Measurements from ENCODE around the gene TCEANC.
"Not testable (repeated sequence)": the region's sequence is repeated elsewhere in the genome, so short reads cannot be mapped to it uniquely, and the experiment has no call there.

Gene TCEANC, protein sequence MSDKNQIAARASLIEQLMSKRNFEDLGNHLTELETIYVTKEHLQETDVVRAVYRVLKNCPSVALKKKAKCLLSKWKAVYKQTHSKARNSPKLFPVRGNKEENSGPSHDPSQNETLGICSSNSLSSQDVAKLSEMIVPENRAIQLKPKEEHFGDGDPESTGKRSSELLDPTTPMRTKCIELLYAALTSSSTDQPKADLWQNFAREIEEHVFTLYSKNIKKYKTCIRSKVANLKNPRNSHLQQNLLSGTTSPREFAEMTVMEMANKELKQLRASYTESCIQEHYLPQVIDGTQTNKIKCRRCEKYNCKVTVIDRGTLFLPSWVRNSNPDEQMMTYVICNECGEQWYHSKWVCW

DNA sequence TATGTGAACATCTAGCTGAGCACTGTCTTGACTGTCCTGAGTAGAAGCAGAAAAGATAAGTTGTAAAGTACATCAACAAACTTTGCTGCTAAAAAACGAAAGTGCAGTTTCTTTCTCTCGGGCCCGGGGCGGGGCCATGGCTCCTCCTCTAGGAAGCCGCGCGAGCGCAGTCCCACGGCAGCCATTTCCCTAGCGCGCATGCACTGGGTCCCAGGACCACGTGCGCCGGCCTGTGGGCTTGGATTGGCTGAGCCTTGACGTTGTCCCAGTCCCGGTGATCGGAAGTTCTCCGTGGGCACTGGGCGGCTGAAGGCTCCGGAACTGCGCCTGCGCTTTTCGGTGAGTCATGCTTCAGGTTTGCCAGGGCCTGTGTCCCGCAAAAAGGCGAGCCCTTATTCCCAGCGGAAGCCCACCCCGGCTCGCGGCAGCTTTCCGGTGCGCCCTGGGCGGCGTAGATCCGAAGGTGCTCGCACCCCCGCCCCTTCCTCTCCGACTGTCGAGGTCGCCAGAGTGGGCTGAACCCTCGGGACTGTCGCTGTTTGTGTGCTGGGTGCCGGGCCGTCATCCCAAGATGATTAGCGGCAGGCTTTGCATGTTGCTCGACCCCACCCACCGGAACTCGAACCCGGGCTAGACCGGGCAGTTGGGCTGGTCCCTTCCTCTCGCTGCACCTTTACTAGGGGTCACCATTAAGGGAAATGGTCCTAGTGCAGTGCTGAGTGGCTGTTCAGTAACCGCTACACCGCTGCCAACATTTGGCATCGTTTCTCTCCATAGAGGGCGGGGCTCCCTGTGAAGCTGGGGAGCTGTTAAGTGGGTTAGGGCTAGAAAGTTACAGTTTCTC is at the start of gene TCEANC:
Gene TCEANC (plus strand): TSS at position 292 of the 844 bp plus-strand sequence. CDS start 9,368 bp downstream, outside the sequence.
- DNase-seq = peak; percentile 94

DNA sequence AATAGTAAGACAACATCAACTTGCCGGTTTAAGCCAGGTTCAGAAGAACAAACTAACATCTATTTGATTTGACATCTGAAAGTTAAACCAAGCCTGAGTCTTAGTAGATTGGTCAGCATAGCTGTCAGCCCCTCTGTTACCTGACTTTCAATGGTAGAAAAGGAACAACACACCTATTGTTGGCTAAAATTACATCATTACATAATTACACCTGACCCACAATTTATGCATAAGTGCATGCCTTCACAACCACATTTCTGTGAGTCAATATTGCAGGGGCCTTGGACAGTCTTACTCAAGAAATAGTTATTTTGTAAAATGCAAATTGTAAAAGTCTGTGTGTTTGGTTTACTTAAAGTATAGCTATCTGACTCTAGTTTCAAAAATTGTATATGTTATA is 47.3 kb upstream of the TCEANC start:
- DNase-seq = no peak

DNA sequence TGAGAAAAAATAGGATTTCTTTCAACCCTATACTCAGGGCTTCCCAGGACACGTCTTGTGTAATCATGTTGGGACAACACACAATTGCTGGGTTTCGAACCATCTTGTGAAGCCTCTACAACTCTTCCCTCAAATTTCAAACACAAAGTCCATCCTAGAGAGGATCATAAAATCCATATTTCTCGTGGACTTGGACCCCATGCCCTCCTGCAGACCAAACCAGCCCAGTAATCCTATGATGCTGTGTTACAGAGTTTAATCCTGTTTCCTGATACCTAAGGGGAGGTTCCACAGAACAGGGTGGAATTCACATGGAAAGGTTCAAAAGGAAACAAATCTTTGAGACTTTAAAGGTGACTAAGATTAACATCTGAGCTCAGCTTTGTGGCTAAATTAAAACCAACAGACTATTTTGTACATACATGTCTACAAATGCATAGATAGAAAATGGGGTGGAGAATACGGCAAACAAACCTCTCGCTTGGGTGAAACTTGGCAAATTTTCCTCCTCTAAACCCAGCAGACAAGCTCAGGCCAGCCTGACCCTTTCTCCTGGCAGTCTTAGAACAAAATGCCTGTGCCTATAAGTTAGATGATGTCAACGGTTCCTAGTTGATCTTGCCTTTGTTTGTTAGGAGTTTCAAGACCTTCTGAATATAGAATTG is 45.5 kb upstream of the TCEANC start:
- no peak for DNase-seq

DNA sequence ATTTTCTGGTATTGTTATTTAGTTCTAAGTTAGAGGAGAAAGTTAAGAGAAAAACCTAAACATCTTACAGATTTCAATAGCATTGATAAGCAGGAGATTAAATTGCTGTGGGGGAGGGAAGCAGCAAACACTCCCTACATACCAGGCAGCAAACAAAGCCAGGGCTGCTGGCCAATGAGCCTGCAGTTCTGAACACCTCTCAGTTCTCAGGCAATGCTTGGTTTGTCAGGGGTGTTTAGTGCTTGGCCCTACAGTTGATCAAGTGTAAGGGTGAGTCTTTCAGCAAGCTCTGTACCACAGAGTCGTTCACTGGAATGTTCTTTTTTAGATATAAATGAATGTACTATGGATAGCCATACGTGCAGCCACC is 45.0 kb upstream of the TCEANC start:
- no peak for DNase-seq

DNA sequence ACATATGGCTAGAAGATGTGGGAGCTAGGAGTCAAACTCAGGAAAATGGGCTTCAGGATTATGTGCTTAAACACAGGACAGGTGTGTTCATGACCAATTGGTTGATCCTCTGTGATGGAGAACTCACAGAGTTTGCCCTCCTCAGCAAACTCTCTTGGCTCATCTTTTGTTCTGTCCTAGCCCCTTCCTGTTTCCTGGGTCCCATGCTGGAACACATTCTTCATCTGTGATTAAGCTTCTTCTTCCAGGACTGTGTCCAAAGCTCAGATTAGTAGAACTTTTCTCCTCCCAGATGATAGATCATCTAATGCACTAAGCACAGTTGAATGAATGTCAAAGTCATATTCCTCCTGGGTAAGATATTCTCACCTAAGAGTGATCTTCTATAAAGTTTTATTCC is 38.8 kb upstream of the TCEANC start:
- no peak for DNase-seq

DNA sequence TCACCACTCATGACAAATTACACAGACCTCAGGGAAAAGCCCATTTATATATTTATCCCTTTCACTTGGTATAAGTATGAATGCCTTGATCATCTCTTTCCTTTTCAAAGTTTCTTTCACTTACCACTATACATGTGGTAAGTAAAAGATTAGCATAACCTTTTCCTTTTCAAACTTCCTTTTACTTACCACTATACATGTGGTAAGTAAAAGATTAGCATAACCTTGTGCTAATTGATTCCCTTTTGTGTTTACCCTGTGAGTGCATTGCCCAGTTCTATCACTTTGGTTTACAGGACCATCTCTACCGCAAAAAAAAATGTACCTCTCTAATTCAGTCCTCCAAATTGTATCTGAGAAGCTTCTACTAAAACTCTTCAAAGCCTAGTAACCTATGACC is 32.7 kb upstream of the TCEANC start:
- no peak for DNase-seq

DNA sequence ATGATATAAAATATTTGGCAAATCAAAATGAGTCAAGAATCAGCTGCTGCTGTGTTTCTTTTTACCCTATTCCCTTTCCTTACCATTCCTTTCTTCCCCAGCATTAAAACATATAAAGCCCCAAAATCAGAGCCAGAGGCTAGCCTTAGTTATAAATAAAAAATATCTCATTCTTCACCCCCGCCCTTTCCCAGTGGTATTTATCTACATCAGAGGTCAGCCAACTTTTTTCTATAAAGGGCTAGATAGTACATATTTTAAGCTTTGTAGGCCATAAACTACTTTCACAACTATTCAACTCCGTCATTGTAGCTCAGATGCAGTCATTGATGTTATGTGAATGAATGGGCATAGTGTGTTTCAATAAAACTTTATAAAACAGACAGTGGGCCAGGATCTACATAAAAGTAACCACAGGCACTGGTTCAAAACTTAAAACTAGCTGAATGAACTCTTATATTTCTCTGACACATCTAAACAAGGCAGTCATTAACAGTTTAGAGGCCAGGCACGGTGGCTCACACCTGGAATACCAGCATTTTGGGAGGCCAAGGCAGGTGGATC is 30.5 kb upstream of the TCEANC start:
- no peak for DNase-seq

DNA sequence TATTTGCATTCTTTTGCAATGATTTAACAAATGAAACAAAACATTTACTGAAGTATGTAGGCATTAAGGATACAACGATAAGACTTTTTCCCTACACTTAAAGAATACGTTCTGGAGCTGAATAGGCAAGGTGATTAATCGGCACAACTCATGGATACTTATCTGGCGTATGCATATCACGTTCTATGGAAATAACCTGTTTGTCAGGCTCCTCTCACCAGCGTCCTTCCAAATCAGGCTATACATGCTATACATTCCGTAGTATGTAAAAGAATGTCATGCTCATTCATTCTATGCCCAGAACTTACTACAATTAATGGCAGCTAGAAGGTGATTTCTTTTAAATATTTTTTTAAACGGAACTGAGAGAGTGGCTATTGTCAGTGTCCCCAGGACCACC is 25.6 kb upstream of the TCEANC start:
- no peak for DNase-seq

DNA sequence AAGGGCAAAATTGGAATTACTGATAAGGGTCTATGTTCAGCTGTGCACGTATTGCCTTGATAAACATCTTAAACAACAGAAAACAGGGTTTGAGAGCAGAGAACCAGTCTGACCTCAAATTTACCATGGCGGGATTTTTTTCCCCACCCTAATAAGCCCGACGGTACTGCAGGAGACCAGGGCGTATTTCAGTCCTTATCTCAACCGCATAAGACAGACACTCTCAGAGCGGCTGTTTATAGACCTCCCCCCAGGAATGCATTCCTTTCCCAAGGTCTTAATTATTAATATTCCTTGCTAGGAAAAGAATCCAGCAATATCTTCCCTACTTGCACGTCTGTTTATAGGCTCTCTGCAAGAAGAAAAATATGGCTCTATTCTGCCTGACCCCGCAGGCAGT is 15.7 kb upstream of the TCEANC start:
- not testable (repeated sequence) for DNase-seq

DNA sequence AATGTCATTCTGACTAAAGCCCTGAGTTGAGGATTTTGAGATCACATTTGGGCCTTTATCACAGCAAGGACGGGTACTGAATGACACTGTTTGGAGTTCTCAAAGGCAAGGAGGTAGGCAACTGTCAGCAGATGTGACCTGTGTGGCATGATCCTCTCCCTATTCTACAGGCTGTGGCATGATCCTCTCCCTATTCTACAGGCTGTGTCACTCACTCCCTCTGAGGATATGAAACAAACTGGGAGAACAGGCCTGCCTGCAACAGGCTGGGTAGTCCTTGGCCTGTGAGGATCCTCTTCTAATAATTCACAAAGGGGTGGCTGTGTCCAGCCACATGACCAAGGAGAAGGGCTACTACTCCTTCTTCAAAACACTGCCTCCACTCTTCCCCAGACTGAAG is 14.9 kb upstream of the TCEANC start:
- no peak for DNase-seq

DNA sequence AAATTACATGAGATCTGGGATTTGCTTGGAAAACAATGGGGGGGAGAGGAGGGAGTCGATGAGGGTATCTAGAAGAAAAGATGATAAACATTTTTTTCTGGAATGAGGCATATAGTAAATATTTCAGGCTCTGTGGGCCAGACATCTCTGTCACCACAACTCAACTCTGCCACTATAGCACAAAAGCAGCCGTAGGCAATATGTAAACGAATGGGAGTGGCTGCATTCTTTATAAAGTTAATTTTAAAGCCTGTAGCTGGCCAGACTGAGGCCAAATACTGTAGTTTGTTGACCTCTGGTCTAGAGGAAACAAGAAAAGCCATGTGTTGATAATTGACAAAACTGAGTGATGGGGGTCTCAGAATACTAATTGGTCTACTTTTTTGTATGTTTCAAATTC is 14.1 kb upstream of the TCEANC start:
- no peak for DNase-seq

DNA sequence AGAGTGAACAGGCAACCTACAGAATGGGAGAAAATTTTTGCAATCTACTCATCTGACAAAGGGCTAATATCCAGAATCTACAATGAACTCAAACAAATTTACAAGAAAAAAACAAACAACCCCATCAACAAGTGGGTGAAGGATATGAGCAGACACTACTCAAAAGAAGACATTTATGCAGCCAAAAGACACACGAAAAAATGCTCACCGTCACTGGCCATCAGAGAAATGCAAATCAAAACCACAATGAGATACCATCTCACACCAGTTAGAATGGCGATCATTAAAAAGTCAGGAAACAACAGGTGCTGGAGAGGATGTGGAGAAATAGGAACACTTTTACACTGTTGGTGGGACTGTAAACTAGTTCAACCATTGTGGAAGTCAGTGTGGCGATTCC is 11.3 kb upstream of the TCEANC start:
- not testable (repeated sequence) for DNase-seq

DNA sequence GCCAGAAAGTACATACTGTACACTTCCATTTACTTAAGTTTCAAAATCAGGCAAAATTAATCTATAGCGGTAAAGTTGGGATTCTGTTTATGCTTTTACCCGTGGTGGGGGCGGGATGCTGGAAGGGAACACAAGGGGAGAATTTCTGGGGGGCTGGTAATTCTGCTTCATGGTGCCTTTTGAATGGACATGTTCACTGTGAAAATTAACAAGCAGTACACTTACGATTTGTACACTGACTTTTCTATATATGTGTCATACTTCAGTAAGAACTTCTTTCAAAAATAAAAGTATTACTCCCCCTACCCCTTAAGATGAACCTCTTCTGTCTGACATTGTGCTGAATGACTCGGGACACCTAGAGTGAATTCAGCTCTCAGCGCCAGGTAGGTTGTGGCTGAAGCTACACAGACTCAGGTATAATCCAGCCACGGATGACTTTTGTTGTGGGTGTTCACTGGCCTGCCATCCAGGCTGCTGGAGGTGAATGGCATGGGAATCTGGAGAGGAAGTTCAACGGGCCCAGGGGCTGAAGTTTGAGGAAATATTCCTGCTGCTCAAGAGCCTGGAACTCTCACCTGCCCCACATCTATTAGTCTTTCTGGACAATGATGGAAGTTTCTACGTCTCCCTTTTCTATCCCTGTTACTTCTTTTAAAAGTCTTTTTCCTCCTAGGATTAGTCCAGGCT is 7.3 kb upstream of the TCEANC start:
- no peak for DNase-seq

DNA sequence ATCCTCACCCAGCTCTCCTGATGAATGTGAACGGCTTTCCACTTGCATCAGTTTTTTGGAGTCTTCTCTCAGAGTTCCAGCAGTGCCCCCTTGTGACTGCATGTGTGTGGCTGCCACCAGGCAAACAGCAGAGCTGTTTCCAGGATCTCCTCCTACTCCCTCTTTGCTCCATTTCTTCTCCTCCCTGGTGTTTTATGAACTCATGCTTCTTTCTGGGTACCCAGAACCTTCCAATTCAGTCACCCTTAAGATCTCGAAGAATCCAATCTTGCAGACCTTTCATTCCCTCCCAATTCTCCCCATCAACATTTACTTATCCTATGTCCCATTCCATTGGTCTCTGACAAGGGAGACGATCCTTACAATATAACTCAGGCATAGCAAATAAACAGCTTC is 6.8 kb upstream of the TCEANC start:
- DNase-seq = peak; percentile 24

DNA sequence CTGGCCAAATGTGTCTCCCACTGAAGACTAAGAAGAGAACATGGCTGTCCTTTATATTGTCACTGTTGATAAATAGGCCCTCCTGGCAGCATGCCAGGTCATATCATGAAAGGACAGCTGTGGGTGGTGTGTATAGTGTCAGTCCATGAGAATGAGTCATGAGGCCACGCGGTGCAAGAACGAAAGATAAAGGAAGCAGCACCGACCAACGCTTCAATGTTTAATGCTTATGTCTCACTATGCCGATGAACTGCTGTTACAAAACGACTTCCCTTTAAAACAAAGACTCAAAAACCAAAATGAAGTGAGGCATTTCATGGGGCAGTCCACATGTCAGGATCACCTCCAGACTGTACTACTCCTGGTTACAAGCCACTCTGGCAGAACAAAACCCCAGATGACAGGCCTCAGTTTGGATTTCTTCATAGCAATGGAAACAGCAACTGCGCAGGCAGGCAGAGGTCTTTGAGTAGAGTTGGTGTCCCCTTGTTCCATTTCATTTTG is 5.2 kb upstream of the TCEANC start:
- peak; percentile 7 for DNase-seq

DNA sequence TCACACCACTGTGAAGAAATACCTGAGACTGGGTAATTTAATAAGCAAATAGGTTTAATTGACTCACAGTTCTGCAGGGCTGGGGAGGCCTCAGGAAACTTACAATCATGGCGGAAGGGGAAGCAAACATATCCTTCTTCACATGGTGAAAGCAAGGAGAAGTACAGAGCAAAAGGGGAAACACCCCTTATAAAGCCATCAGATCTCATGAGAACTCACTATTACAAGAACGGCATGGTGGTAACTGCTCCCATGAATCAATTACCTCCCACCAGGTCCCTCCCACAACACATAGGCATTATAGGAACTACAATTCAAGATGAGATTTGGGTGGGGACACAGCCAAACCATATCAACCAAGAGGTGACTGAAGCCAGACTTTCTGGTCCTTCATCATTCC is 4.6 kb upstream of the TCEANC start:
- DNase-seq = not testable (repeated sequence)

DNA sequence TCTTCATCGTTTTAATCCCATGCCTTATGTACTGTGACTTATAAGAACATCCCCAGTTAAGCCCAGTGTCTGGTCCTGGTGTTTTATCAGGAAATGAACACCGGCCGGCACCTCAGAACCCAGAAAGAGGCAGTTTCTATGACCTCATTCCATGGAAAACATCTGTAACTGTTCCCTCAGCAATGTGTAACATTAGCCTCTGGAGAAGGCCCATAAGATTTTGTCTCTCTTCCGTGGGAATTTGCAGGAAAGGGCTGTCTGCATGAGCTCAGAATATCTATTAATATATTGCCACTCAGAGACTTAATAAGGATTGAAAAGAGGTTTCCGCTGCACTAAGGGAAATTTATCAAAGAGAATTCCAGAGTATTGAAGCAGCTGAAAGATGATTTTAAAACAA is 3.1 kb upstream of the TCEANC start:
- DNase-seq = no peak

DNA sequence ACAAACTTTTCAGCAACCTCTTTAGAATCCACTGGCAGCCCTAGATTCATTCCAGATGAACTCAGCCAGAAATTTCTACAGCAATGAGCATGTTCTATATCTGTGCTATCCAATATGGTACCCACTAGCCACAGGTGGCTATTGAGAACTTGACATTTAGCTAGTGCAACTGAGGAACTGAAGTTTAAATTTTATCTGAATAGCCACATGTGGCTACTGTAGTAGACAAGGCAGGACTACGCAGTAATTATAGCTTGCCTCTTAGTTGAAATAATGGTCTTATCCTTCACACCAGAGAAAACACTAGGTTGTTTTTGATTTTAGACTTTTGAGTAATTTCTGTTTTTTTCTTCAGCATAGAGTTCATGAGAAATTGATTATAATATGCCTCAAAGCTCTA is 2.6 kb upstream of the TCEANC start:
- no peak for DNase-seq

DNA sequence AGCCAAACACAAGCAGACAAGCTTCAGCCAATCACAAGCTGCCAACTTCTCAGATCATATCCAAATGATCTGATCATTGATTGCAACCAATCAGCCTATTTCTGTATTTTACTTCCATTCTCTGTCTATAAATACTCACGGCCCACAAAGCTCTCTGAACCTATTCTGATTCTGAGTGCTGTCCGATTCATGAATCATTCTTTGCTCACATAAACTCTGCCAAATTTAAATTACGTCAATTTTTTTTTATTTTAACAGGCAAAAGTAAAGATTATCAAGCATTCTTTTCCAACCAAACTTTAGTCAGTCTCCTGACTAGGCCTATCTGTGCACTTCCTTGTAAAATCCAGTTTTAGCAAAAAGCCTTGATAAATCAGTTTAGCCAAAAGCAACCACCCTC is 1.8 kb upstream of the TCEANC start:
- no peak for DNase-seq

DNA sequence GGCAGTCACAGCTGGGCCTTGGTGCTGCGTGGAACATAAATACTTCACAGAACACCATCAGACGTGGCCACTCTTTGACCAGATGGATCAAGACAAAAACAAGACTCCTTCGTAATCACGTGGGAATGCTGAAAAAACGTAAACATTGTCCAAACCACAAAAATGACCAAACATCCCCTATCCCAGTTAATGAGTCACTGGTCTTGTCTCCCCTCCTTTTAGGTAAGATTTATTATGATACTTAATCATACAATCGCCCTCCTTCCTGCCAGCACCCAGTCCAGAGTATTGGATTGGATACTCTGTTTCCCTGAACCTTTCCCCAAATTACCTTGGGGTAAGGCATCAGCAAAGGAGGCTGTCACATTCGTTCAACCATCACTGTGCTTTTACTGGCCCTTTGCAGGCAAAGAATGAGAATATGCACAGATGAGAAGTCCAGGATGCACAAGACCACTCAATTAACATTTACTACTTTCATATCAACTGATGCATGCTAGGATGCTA is 601 bp upstream of the TCEANC start:
- DNase-seq = no peak

DNA sequence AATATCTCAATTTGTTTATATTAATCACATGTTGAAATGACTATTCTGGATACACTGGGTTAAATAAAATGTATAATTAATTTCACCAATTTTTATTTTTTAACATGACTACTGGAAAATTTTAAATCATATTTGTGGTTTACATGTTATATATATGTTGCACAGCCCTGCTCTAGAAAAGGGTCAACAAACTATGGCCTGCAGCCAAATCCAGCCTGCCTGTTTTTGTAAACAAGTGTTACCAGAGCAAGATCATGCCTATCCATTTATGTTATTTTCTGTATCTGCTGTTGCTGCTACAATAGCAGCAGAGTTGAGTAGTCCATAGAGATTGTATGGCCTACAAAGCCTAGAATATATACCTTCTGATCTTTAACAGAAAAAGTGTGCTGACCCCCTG is 1.2 kb downstream of the TCEANC start:
- no peak for DNase-seq

DNA sequence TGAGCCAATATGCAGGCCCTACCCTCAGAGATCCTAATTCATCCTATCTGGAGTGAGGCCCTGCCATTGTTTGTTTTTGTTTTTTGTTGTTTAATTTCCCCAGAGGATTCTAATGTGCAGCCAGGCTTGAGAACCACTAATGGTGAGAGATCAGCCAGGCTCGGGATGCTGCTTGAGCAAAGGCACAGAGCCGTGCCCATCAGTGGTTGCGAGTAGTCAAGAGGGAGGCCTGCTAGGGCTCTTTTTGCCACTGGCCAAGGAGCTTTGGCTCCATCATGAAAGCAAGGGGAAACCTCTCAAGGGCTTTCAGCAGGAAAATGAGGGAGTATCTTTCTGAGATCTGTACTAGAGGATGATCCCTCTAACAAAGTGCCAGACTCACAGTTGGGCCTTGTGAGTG is 2.7 kb downstream of the TCEANC start:
- no peak for DNase-seq

DNA sequence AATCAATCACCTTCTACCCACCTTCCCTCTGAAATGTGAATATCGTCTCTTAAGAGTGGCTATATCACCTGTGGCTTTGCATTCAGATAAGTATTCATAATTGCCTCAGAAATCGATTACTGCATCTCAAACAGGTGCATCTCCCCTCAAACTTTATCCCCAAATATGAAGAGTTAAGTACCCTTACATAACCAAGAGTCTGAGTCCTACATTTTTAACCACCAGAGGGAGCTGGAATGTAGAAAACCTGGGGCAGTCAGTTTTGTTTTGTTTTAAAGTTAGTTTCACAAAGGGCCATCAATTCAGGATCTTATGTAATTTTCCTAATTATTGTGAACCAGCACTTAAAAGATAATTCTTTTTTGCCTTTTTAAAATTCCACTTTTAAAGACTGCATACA is 5.7 kb downstream of the TCEANC start:
- DNase-seq = peak; percentile 24
